ENCODE measurements around the gene RBM20. TPM values are rescaled to one million over a fixed set of nuclear protein-coding genes. Genes with fewer than 3 reads are reported as not detected.

The RBM20 gene
- total and polyA plus RNA-seq, 2 donors, result 1.6 to 3.8 TPM

DNA sequence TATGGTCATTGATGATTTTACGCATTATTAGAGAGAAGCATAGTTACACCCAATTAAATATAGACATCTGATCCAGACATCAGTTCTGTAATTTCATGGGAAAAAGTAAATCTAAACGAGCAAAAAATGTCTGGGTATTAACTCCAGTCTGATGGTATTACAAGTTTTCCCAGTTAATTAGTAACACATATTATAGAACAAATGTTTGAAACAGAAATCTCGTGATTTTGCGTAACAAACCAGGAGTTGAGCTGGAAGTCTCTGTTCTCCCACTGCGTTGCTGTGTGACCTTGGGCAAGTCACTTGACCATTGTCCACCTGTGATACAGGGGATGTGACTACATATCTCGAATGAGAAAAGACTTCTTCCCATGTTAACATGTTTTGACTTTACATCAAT is 43.3 kb downstream of the RBM20 start:
- WGBS, result 96% methylated on average over 6 of the region's 6 CpGs
- Histone ChIP-seq H3K4me1 (ENCODE audit: control insufficient read depth in 2 of 2, insufficient read depth in 2 of 2, low read length in 2 of 2) (no peaks in the 10 kb centered on the region), H3K36me3 (ENCODE audit: control insufficient read depth in 2 of 2, insufficient read depth in 2 of 2, low read length in 1 of 2) (no peaks in the 10 kb centered on the region), H3K27ac (ENCODE audit: low read depth in 1 of 2, low read length in 1 of 2) (no peak overlapping the region), H3K27me3 (ENCODE audit: control insufficient read depth in 2 of 2, insufficient read depth in 1 of 2, low read length in 1 of 2) (no peaks in the 10 kb centered on the region), H3K9me3 (ENCODE audit: control insufficient read depth in 2 of 2, insufficient read depth in 1 of 2, low read length in 1 of 2) (no peaks in the 10 kb centered on the region), H3K4me3 (ENCODE audit: low read length in 2 of 2) (no peak overlapping the region)
- no peak for DNase-seq (ENCODE audit: low read depth in 6 of 9, low spot score in 9 of 9)

GRCh38 chr10:110691139-110691538 is 47.0 kb downstream of the RBM20 start:
- H3K4me1 ChIP-seq (ENCODE audit: control insufficient read depth in 2 of 2, insufficient read depth in 2 of 2, low read length in 2 of 2), result no peaks in the 10 kb centered on the region
- no peak overlapping the region for H3K27ac ChIP-seq (ENCODE audit: low read depth in 1 of 2, low read length in 1 of 2)
- no peaks in the 10 kb centered on the region for H3K27me3 ChIP-seq (ENCODE audit: control insufficient read depth in 2 of 2, insufficient read depth in 1 of 2, low read length in 1 of 2)
- no peaks in the 10 kb centered on the region for H3K9me3 ChIP-seq (ENCODE audit: control insufficient read depth in 2 of 2, insufficient read depth in 1 of 2, low read length in 1 of 2)
- 73% methylated on average over 2 of the region's 2 CpGs for WGBS
- no peak for DNase-seq (ENCODE audit: low read depth in 6 of 9, low spot score in 9 of 9)
- H3K4me3 ChIP-seq (ENCODE audit: low read length in 2 of 2), result no peak overlapping the region
- H3K36me3 ChIP-seq (ENCODE audit: control insufficient read depth in 2 of 2, insufficient read depth in 2 of 2, low read length in 1 of 2), result no peaks in the 10 kb centered on the region

- DNase-seq (ENCODE audit: low read depth in 6 of 9, low spot score in 9 of 9), result no peak
- H3K9me3 ChIP-seq (ENCODE audit: control insufficient read depth in 2 of 2, insufficient read depth in 1 of 2, low read length in 1 of 2), result no peaks in the 10 kb centered on the region
Measured at GRCh38 chr10:110694263-110694662, 50.1 kb downstream of the RBM20 start.

DNA sequence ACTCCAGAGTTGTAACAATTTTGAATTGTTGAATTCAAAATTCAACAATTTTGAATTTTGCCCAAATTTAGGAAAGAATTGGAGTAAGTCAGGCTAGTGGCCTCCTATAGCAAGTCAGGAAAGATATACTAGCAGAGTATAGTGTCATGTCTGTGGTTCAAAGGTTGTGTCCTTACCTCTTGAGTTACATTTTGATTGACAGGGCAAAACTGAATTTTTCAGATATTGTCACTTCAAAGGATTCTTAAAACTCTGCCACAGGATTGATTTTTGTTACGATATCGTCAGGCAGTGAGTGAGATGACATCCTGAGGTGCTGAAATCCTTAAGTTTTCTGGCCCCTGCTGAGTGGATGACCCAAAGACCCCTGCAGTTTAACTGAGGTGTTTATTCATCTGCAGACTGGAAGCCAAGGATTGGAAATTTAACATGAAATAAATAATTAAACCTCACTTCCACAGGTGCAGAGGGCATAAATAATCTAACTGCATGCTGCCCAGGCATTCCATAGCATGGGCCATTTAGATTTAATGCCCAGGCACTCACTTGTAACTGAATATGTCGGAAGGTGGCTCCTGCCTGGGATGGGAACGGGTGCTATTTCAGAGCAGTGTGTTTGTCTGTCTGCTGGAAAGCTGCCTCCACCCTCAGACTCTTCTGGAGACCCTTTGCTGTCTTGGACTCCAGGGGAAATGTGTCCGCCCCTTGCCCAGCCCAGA is 50.8 kb downstream of the RBM20 start:
- WGBS, result 87% methylated on average over 5 of the region's 5 CpGs
- no peak for DNase-seq (ENCODE audit: low read depth in 6 of 9, low spot score in 9 of 9)
- Histone ChIP-seq H3K27ac (ENCODE audit: low read depth in 1 of 2, low read length in 1 of 2) (no peak overlapping the region), H3K27me3 (ENCODE audit: control insufficient read depth in 2 of 2, insufficient read depth in 1 of 2, low read length in 1 of 2) (no peaks in the 10 kb centered on the region), H3K9me3 (ENCODE audit: control insufficient read depth in 2 of 2, insufficient read depth in 1 of 2, low read length in 1 of 2) (no peaks in the 10 kb centered on the region), H3K4me3 (ENCODE audit: low read length in 2 of 2) (no peak overlapping the region), H3K4me1 (ENCODE audit: control insufficient read depth in 2 of 2, insufficient read depth in 2 of 2, low read length in 2 of 2) (no peaks in the 10 kb centered on the region), H3K36me3 (ENCODE audit: control insufficient read depth in 2 of 2, insufficient read depth in 2 of 2, low read length in 1 of 2) (no peaks in the 10 kb centered on the region)

More at GRCh38 chr10:110694263-110694662, 50.1 kb downstream of the RBM20 start:
- Histone ChIP-seq H3K27ac (ENCODE audit: low read depth in 1 of 2, low read length in 1 of 2) (no peak overlapping the region), H3K27me3 (ENCODE audit: control insufficient read depth in 2 of 2, insufficient read depth in 1 of 2, low read length in 1 of 2) (no peaks in the 10 kb centered on the region), H3K4me3 (ENCODE audit: low read length in 2 of 2) (no peak overlapping the region), H3K4me1 (ENCODE audit: control insufficient read depth in 2 of 2, insufficient read depth in 2 of 2, low read length in 2 of 2) (no peaks in the 10 kb centered on the region), H3K36me3 (ENCODE audit: control insufficient read depth in 2 of 2, insufficient read depth in 2 of 2, low read length in 1 of 2) (no peaks in the 10 kb centered on the region)
- WGBS, result 89% methylated on average over 1 of the region's 1 CpG

GRCh38 chr10:110695539-110695886 is 51.4 kb downstream of the RBM20 start:
- H3K9me3 ChIP-seq (ENCODE audit: control insufficient read depth in 2 of 2, insufficient read depth in 1 of 2, low read length in 1 of 2), result no peaks in the 10 kb centered on the region
- H3K27me3 ChIP-seq (ENCODE audit: control insufficient read depth in 2 of 2, insufficient read depth in 1 of 2, low read length in 1 of 2), result no peaks in the 10 kb centered on the region
- DNase-seq (ENCODE audit: low read depth in 6 of 9, low spot score in 9 of 9), result no peak
- H3K36me3 ChIP-seq (ENCODE audit: control insufficient read depth in 2 of 2, insufficient read depth in 2 of 2, low read length in 1 of 2), result no peaks in the 10 kb centered on the region
- H3K27ac ChIP-seq (ENCODE audit: low read depth in 1 of 2, low read length in 1 of 2), result no peak overlapping the region
- no peaks in the 10 kb centered on the region for H3K4me1 ChIP-seq (ENCODE audit: control insufficient read depth in 2 of 2, insufficient read depth in 2 of 2, low read length in 2 of 2)
- 95% methylated on average over 2 of the region's 2 CpGs for WGBS
- H3K4me3 ChIP-seq (ENCODE audit: low read length in 2 of 2), result no peak overlapping the region

DNA sequence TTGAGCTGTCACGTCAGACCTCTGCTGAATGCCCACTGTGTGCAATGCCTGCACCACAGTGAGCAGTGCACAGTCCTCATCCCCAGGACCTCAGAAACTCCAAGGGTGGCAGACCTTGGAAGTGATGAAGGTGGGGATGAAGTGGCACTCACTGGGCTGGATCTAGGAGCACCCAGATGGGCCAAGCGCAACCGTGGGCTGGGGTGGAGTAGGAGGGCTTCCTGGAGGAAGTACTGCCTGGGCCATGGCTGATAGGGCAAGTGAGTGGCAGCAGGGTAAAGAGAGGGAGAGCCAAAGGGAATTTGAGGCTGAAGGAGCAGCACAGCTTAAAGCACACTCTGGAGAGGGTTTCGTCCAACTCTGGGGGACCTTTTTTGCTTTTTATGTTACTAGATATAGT is 52.3 kb downstream of the RBM20 start:
- no peaks in the 10 kb centered on the region for H3K4me1 ChIP-seq (ENCODE audit: control insufficient read depth in 2 of 2, insufficient read depth in 2 of 2, low read length in 2 of 2)
- WGBS, result 88% methylated on average over 4 of the region's 4 CpGs
- no peak overlapping the region for H3K27ac ChIP-seq (ENCODE audit: low read depth in 1 of 2, low read length in 1 of 2)
- H3K27me3 ChIP-seq (ENCODE audit: control insufficient read depth in 2 of 2, insufficient read depth in 1 of 2, low read length in 1 of 2), result no peaks in the 10 kb centered on the region
- H3K36me3 ChIP-seq (ENCODE audit: control insufficient read depth in 2 of 2, insufficient read depth in 2 of 2, low read length in 1 of 2), result no peaks in the 10 kb centered on the region
- no peak for DNase-seq (ENCODE audit: low read depth in 6 of 9, low spot score in 9 of 9)
- H3K9me3 ChIP-seq (ENCODE audit: control insufficient read depth in 2 of 2, insufficient read depth in 1 of 2, low read length in 1 of 2), result no peaks in the 10 kb centered on the region
- no peak overlapping the region for H3K4me3 ChIP-seq (ENCODE audit: low read length in 2 of 2)

DNA sequence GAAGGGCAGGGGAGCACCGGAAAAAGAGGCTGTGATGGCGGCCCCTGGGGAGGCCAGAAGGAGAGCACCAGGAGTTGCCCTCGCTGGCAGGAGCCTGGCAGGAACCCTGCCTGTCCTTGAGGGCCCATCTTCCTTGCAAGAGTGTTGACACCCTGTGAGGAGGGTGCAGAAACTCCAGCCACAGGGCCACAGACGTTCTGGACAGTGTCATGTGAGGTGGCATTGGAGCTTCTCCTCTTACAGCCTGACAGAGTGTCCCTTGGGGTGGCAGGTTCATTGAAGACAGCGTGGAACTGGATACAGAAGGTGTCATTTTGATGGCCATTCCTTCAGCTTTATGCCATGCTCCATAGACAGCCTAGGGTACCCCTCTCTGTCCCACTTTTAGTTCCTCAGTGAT is 54.2 kb downstream of the RBM20 start:
- H3K27me3 ChIP-seq (ENCODE audit: control insufficient read depth in 2 of 2, insufficient read depth in 1 of 2, low read length in 1 of 2), result no peaks in the 10 kb centered on the region
- H3K27ac ChIP-seq (ENCODE audit: low read depth in 1 of 2, low read length in 1 of 2), result no peak overlapping the region
- WGBS, result 87% methylated on average over 5 of the region's 5 CpGs
- no peaks in the 10 kb centered on the region for H3K9me3 ChIP-seq (ENCODE audit: control insufficient read depth in 2 of 2, insufficient read depth in 1 of 2, low read length in 1 of 2)
- DNase-seq (ENCODE audit: low read depth in 6 of 9, low spot score in 9 of 9), result no peak
- no peaks in the 10 kb centered on the region for H3K36me3 ChIP-seq (ENCODE audit: control insufficient read depth in 2 of 2, insufficient read depth in 2 of 2, low read length in 1 of 2)
- H3K4me1 ChIP-seq (ENCODE audit: control insufficient read depth in 2 of 2, insufficient read depth in 2 of 2, low read length in 2 of 2), result no peaks in the 10 kb centered on the region
- no peak overlapping the region for H3K4me3 ChIP-seq (ENCODE audit: low read length in 2 of 2)

- no peak for DNase-seq (ENCODE audit: low read depth in 6 of 9, low spot score in 9 of 9)
- Histone ChIP-seq H3K4me3 (ENCODE audit: low read length in 2 of 2) (no peak overlapping the region), H3K27me3 (ENCODE audit: control insufficient read depth in 2 of 2, insufficient read depth in 1 of 2, low read length in 1 of 2) (no peaks in the 10 kb centered on the region), H3K4me1 (ENCODE audit: control insufficient read depth in 2 of 2, insufficient read depth in 2 of 2, low read length in 2 of 2) (no peaks in the 10 kb centered on the region), H3K27ac (ENCODE audit: low read depth in 1 of 2, low read length in 1 of 2) (no peak overlapping the region), H3K9me3 (ENCODE audit: control insufficient read depth in 2 of 2, insufficient read depth in 1 of 2, low read length in 1 of 2) (no peaks in the 10 kb centered on the region), H3K36me3 (ENCODE audit: control insufficient read depth in 2 of 2, insufficient read depth in 2 of 2, low read length in 1 of 2) (no peaks in the 10 kb centered on the region)
- WGBS, result 97% methylated on average over 6 of the region's 6 CpGs
Measured at GRCh38 chr10:110698782-110699201, 54.7 kb downstream of the RBM20 start.

GRCh38 chr10:110699859-110700468 is 55.8 kb downstream of the RBM20 start:
- DNase-seq (ENCODE audit: low read depth in 6 of 9, low spot score in 9 of 9), result no peak
- H3K36me3 ChIP-seq (ENCODE audit: control insufficient read depth in 2 of 2, insufficient read depth in 2 of 2, low read length in 1 of 2), result no peaks in the 10 kb centered on the region
- 91% methylated on average over 10 of the region's 10 CpGs for WGBS
- no peaks in the 10 kb centered on the region for H3K9me3 ChIP-seq (ENCODE audit: control insufficient read depth in 2 of 2, insufficient read depth in 1 of 2, low read length in 1 of 2)
- no peaks in the 10 kb centered on the region for H3K4me1 ChIP-seq (ENCODE audit: control insufficient read depth in 2 of 2, insufficient read depth in 2 of 2, low read length in 2 of 2)
- no peaks in the 10 kb centered on the region for H3K27me3 ChIP-seq (ENCODE audit: control insufficient read depth in 2 of 2, insufficient read depth in 1 of 2, low read length in 1 of 2)
- H3K27ac ChIP-seq (ENCODE audit: low read depth in 1 of 2, low read length in 1 of 2), result no peak overlapping the region
- H3K4me3 ChIP-seq (ENCODE audit: low read length in 2 of 2), result no peak overlapping the region

All from thymus (tissue), 11 donors.